GM19397 (cell line): ENCODE data around the gene CCDC40.
"Not testable (repeated sequence)": the region's sequence is repeated elsewhere in the genome, so short reads cannot be mapped to it uniquely, and the experiment has no call there.

Source experiments
- ATAC-seq: cut with Tn5 transposase; IDR thresholded peaks from one replicate; pipeline ENCODE4 v1.9.1; 2021; ENCODE audit warnings: mild to moderate bottlenecking, moderate library complexity; ENCODE audit not compliant: unreplicated experiment

CCDC40 gene

GRCh38 chr17:80035937-80036714, at the start of gene CCDC40:
Gene CCDC40, plus strand, starts transcription at chr17:80036642. Its CDS starts 21 bp downstream, at chr17:80036663.
- ATAC-seq, result peak; percentile 7

GRCh38 chr17:79987187-79987934, 49.1 kb upstream of the CCDC40 start:
- no peak for ATAC-seq

GRCh38 chr17:79987935-79988184, 48.6 kb upstream of the CCDC40 start:
- no peak for ATAC-seq

GRCh38 chr17:79988185-79988971, 48.1 kb upstream of the CCDC40 start:
- no peak for ATAC-seq

DNA sequence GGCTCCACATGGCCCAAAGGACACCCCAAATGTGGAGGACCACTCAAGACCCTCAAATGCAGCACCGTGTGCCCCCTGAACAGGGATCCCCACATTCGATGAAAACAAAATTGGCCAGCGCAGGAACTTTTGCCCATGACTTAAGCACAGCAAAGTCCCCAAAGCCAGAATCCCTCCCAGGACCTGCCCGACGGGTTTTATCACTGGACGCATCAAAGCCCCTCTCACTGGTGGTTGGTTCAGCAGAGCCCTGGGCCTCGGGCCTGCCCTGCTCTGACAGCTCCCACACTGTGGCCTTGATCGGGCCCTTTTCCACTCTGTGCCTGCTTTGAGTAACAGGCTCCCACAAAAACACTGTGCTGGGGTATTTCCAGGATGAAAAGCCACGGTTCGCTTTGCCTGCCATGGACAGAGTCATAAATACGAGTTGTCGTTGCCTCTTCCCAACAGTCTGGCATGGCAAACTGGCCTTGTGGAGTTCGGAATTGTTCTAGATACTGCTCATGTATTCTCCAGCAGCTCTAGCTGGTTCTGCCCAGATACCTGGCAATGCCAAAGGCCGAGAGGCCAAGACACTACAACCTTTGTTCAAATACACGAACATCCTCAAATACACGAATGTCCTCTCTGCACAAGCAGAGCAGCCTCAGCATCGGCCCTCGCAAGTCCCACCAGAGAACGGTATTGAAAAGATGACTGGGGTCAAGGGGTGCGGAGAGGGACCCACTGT, 47.2 kb upstream of the CCDC40 start:
- ATAC-seq, result no peak

GRCh38 chr17:79990051-79990592, 46.3 kb upstream of the CCDC40 start:
- ATAC-seq, result no peak

DNA sequence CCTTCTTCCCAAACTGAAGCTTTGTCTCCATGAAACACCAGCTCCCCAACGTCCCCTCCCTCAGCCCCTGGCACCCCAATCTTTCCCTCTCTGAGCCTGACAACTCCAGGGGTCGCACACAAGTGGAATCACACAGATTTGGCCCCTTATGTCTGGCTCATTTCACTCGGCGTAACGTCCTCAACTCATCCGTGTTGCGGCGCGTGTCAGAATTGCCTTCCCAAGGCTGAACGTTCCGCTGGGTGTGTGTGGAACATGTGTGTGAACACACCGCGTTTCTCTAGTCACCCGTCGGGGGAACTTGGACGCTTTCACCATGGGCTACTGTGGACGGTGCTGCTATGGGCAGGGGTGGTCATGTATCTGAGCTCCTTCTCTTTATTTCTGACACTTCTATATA, 45.7 kb upstream of the CCDC40 start:
- no peak for ATAC-seq

- no peak for ATAC-seq
Measured at GRCh38 chr17:79991140-79991923, 45.1 kb upstream of the CCDC40 start.

GRCh38 chr17:79991924-79992648, 44.4 kb upstream of the CCDC40 start:
- ATAC-seq, result no peak

GRCh38 chr17:79992649-79993389, 43.6 kb upstream of the CCDC40 start:
- no peak for ATAC-seq

GRCh38 chr17:79993390-79994227, 42.8 kb upstream of the CCDC40 start:
- no peak for ATAC-seq

DNA sequence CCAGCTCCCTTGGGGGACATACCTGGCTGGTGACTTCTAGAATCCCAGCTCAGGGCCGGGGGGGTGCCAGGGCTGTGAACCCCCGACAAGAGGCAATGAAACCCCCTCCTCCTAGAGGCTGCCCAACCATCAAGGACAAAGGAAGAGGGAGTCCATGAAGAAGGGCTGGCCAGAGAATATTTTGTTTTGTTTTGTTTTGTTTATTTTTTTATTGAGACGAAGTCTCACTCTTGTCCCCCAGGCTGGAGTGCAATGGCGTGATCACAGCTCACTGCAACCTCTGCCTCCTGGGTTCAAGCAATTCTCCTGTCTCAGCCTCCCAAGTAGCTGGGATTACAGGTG, 42.2 kb upstream of the CCDC40 start:
- not testable (repeated sequence) for ATAC-seq

DNA sequence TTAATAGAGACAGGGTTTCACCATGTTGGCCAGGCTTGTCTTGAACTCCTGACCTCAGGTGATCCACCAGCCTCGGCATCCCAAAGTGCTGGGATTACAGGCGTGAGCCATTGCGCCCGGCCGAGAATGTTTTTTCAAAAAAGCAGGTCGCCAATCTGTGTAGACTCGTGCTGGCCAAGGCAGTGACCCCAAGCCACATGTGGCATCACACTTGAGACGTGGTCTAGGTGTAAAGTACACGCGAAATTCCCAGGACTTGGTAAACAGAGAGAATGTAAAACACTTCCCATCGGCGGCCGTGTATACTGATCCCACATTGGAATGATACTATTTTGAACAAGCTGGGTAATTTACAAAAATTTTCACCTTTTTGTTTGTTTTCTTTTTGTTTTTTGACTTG, 41.8 kb upstream of the CCDC40 start:
- no peak for ATAC-seq

DNA sequence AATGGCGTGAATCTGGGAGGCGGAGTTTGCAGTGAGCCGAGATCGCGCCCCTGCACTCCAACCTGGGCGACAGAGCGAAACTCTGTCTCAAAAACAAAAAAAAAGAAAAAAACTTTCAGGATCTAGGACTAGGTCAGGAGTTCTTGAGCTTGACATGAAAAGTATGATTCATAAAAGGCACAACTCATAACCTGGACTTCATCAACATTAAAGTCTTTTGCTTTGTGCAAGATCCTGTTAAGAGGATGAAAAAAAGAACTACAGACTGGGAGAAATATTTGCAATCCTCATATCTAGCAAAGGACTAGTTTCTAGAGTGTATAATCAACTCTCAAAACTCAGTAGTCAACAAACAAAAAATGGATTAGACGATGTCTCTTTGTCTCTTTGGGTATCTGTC, 40.7 kb upstream of the CCDC40 start:
- no peak for ATAC-seq

- ATAC-seq, result no peak
Measured at GRCh38 chr17:79996291-79996690, 40.2 kb upstream of the CCDC40 start.

DNA sequence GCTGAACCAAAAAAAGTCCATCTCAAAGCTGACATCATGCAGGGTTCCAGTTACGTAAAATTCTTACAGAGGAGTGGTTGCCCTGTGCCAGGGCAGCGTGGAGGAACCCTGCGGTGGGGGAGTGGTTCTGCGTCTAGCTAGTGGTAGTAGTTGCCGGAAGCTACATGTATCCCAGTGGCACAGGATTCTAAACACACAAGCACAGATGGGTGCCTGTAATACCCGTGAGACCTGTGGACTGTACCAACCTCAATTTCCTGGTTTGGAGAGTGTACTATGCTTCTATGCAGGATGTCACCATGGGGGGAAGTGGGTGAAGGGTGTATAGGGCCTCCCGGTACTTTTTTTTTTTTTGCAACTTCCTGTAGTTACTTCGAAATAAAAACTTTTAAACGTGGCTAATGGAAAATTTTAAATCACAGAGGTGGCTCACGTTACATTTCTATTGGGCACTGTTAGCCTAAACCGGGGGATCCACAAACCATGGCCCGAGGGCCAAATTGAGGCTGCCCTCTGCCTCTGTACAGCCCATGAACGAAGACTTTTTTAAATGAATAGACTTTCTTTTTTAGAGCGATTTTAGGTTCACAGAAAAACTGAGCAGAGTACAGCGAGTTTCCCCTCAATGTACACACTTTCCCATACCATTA, 39.3 kb upstream of the CCDC40 start:
- ATAC-seq, result no peak

- ATAC-seq, result no peak
Measured at GRCh38 chr17:80000136-80000535, 36.3 kb upstream of the CCDC40 start.
